ENCODE results near the gene EEFSEC. TPM values are rescaled to one million over a fixed set of nuclear protein-coding genes. Genes with fewer than 3 reads are reported as not detected.

The EEFSEC gene
- total and polyA plus RNA-seq, 2 of the 8 experiments (the other 6 are each of a cell fraction or from before 2014, with no cell fraction given): 13.1 to 19.8 TPM

GRCh38 chr3:128454310-128454618 lies 301.0 kb downstream of the EEFSEC start (continued):
- no peak for TF ChIP-seq FOSL1 (IDR thresholded peaks at IDR 0.05; ENCODE audit: insufficient read depth, low read depth, low read length)
- TF ChIP-seq CTBP2 (IDR thresholded peaks at IDR 0.05; ENCODE audit: borderline replicate concordance, insufficient read depth, insufficient read length, low read length): no peak
- TF ChIP-seq JUND (IDR thresholded peaks at IDR 0.05; ENCODE audit: low read length): no peak
- no peak for TF ChIP-seq KDM5A (IDR thresholded peaks at IDR 0.05; ENCODE audit: low read length)
- TF ChIP-seq ATF3 (IDR thresholded peaks at IDR 0.05; ENCODE audit: insufficient read depth, low read depth, low read length): no peak
- no peak for TF ChIP-seq EGR1 (IDR thresholded peaks at IDR 0.05; ENCODE audit: borderline replicate concordance, low read depth, low read length)
- no peak for TF ChIP-seq EZH2 (IDR thresholded peaks at IDR 0.05; ENCODE audit: low read depth, low read length, severe bottlenecking)
